ENCODE data around the gene TK1. TPM values are rescaled to one million over a fixed set of nuclear protein-coding genes. Genes with fewer than 3 reads are reported as not detected.
A peak's percentile ranks its signal among the peaks of the same experiment; 100 is the strongest.

TK1 gene
- total and polyA plus RNA-seq, 11 donors: 0.29 to 21.7 (median 1.2) TPM

DNA sequence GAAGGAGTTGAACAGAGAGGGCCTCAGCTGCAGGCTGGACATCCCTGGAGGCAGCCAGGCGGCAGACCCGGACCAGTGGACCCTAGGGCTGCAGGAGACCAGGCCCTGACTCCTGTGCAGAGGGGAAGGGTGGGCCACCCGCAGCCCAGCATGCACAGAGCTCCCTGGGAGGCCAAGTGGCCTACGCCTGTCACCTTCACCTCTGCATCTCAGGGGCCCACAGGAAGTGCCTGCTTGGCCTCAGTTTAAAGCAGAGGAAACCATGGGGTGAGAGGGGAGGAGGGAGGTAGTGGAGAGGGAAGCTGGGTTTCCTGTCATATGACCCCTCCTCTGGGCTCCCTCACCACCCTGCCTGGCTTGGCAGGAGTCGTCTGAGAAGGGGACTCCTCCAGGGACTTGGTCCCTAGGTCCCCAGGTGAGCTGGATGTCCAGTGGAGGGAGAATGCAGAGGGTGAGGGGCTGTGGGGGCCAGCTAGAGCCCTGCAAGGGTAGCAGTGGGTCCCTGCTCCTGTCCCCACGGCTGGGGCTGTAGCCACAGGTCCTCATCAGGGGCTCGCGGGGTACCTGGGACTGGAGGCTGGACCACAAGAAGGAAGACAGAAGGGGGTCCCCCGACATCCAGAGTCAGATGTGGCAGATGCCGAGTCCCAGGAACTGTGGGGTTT is 56.3 kb downstream of the TK1 start, which contains the start of gene TMC8:
TMC8 (plus strand) TSS at position 335 of the 665 bp plus-strand sequence. CDS start 818 bp downstream, outside the sequence.
- 64 to 75% (median 65%) methylated on average over 10 of the region's 10 CpGs for WGBS, 4 donors
- peaks cover 0 to 33% (median 0%) of the 10 kb centered on the region in 9 donors for H3K36me3 ChIP-seq
- ATAC-seq: peak in 1 of 4 donors; percentile 7
- DNase-seq: peak in 2 of 5 donors; percentile 49 to 67
- intact Hi-C loops (cut with DNase I): no loop called here
- H3K4me3 ChIP-seq: peak within 1 kb of the TSS in 10 of 12 donors; percentile 16 to 87 (median 36)
- peaks cover 12 to 85% (median 52%) of the 10 kb centered on the region in 12 donors for H3K4me1 ChIP-seq
- peak within 1 kb of the TSS in 9 of 12 donors; percentile 14 to 98 (median 92) for H3K27ac ChIP-seq
- peaks cover 0 to 4% (median 0%) of the 10 kb centered on the region in 9 donors for H3K27me3 ChIP-seq
- no peak for TF ChIP-seq POLR2A (IDR thresholded peaks at IDR 0.05)
- TF ChIP-seq, protein P1, sequence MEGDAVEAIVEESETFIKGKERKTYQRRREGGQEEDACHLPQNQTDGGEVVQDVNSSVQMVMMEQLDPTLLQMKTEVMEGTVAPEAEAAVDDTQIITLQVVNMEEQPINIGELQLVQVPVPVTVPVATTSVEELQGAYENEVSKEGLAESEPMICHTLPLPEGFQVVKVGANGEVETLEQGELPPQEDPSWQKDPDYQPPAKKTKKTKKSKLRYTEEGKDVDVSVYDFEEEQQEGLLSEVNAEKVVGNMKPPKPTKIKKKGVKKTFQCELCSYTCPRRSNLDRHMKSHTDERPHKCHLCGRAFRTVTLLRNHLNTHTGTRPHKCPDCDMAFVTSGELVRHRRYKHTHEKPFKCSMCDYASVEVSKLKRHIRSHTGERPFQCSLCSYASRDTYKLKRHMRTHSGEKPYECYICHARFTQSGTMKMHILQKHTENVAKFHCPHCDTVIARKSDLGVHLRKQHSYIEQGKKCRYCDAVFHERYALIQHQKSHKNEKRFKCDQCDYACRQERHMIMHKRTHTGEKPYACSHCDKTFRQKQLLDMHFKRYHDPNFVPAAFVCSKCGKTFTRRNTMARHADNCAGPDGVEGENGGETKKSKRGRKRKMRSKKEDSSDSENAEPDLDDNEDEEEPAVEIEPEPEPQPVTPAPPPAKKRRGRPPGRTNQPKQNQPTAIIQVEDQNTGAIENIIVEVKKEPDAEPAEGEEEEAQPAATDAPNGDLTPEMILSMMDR (IDR thresholded peaks at IDR 0.05): no peak
- H3K9me3 ChIP-seq: no peaks in the 10 kb centered on the region

DNA sequence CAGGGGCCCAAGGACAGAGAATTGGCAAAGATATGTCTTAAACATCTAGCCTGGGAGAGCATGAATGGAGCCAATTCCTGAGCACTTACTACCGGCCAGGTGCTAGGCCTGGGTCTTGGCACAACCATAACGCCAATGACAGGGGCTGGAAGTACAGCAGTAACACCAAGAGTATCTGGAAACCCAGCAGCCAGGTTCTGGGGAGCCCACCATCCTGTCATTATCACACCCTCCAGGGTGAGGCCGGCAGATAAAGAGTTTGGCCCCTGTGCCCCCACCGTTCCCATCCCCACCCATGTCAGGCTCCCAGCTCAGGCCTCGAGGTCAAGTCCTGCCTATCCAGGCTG is 56.8 kb downstream of the TK1 start:
- DNase-seq: no peak
- H3K27me3 ChIP-seq: peaks cover 0 to 4% (median 0%) of the 10 kb centered on the region in 9 donors
- TF ChIP-seq POLR2A (IDR thresholded peaks at IDR 0.05): no peak
- TF ChIP-seq, protein P1 (IDR thresholded peaks at IDR 0.05): no peak
- H3K4me1 ChIP-seq: peaks cover 14 to 90% (median 58%) of the 10 kb centered on the region in 12 donors
- H3K9me3 ChIP-seq: no peaks in the 10 kb centered on the region
- H3K36me3 ChIP-seq: peaks cover 0 to 33% (median 0%) of the 10 kb centered on the region in 9 donors
- intact Hi-C loops (cut with DNase I): no loop called here
- 35 to 75% (median 42%) methylated on average over 2 to 5 of the region's 5 CpGs for WGBS, 4 donors
- peak overlapping the region in 9 of 12 donors; percentile 14 to 98 (median 55) for H3K27ac ChIP-seq
- no peak for ATAC-seq
- peak overlapping the region in 2 of 12 donors; percentile 43 to 87 for H3K4me3 ChIP-seq

DNA sequence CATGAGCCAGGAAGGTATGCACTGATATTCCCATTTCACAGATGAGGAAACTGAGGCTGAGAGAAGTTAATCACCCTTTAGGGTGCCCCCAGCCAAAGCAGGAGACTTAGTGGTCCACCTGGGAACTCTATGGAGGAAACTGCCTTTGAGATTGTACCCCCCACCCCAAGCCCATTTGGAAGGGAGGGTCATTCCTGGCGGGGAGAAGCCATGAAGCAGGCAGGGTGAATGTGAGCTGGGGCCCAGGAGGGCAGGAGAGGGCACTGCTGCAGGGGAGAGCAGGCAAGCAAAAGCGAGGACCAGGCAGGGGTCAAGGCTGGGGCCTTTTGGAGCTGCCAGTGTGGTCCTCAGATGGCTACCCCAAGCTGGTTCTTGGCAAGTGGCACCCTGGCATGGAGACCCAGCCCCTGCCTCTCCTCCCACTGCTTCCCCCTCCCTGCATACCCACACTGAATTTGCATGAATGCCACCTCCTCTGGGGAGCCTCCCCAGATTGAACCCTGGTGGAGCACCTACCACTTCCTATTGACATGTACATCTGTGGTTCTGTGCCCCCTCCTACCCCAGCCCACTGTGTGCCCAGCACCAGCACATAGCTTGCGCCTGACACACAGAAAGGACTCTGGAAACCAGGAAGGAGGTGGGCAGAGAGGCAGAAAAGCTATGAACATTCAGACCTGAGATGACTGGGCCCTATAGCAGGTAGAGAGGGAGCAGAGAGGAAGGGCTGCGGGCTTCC is 57.3 kb downstream of the TK1 start:
- Histone ChIP-seq H3K27ac (peak overlapping the region in 11 of 12 donors; percentile 34 to 98 (median 92)), H3K27me3 (peaks cover 0 to 4% (median 0%) of the 10 kb centered on the region in 9 donors), H3K4me3 (peak overlapping the region in 3 of 12 donors; percentile 86 to 93 (median 87)), H3K36me3 (peaks cover 0 to 33% (median under 1%) of the 10 kb centered on the region in 9 donors), H3K4me1 (peaks cover 14 to 91% (median 63%) of the 10 kb centered on the region in 12 donors), H3K9me3 (no peaks in the 10 kb centered on the region)
- 81 to 95% (median 86%) methylated on average over 4 of the region's 4 CpGs for WGBS, 4 donors
- TF ChIP-seq POLR2A (IDR thresholded peaks at IDR 0.05): no peak
- ATAC-seq: no peak
- peak in 2 of 5 donors; percentile 22 to 58 for DNase-seq
- intact Hi-C loops (cut with DNase I): loop anchor here in 8 of 10 donors (5.0 kb wide), 3 partner anchors 43 to 123 kb away; no protein-coding TSS in a partner anchor

DNA sequence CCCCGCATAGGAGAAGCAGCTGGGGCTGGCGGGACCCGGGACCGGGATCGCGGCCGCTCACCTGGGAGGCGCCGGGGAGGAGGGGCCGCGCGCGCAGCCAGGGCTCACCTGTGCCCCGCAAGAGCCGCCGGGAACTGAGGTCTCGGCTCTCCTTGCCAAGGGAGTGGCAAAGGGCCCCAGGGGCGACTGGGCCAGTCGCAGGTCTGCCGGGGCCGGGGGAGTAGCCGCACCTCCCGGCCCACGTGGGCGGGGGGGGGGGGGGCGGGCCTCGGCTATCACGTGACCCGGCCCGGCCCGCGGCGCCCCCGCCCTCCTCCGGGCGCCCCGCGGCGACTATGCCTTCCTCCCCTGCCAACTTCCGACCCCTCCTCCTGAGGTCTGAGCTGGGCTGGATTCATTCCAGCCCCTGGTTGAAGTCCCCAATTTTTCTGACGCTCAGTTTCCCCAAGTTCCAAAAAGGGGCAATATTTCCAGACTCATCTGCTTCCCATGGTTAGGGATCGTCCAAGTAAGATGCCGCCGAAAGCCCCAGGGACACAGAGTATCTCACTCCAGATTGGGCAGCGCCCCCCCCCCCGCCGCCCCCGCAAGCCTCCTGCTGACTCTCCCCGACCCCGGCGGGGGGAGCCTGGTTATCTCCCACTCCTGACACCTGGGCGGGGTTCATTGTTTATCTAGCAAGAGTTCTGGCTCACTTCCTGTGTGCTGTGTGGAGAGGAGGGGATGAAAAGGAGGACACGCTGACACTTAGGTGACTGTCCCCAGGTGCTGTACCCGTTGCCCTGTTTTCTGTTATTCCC is 58.1 kb downstream of the TK1 start, which contains the start of gene TMC6:
TMC6 (minus strand) TSS at position 205 of the 800 bp plus-strand sequence. CDS start 1,923 bp downstream, outside the sequence.
- 3 to 11% (median 4%) methylated on average over 22 to 53 of the region's 54 CpGs for WGBS, 4 donors
- peak within 1 kb of the TSS; percentile 76 to 98 (median 94) for H3K27ac ChIP-seq
- intact Hi-C loops (cut with DNase I): loop anchor here in 8 of 10 donors (5.0 kb wide), 3 partner anchors 44 to 124 kb away; no protein-coding TSS in a partner anchor
- H3K36me3 ChIP-seq: peaks cover 0 to 36% (median 5%) of the 10 kb centered on the region in 9 donors
- TF ChIP-seq POLR2A (IDR thresholded peaks at IDR 0.05): peak in 1 of 2 donors; percentile 53
- TF ChIP-seq, protein P1 (IDR thresholded peaks at IDR 0.05): no peak
- H3K9me3 ChIP-seq: no peaks in the 10 kb centered on the region
- ATAC-seq: peak in 3 of 4 donors; percentile 13 to 38 (median 18)
- peaks cover 14 to 91% (median 63%) of the 10 kb centered on the region in 12 donors for H3K4me1 ChIP-seq
- H3K27me3 ChIP-seq: peaks cover 0 to 4% (median 0%) of the 10 kb centered on the region in 9 donors
- DNase-seq: peak; percentile 62 to 78 (median 72)
- H3K4me3 ChIP-seq: peak within 1 kb of the TSS; percentile 71 to 98 (median 88)

Measured in heart left ventricle (tissue), 16 donors.